Caki2 (cell line): ENCODE results near the gene ACADL. TPM values are rescaled to one million over a fixed set of nuclear protein-coding genes. Genes with fewer than 3 reads are reported as not detected.
A peak's percentile ranks its signal among the peaks of the same experiment; 100 is the strongest.

ENCODE experiments used
- DNase-seq: peaks from one replicate; pipeline ENCODE4 v3.0.0-alpha.2; 2015; ENCODE audit warnings: low read depth
- in situ Hi-C: cut with HindIII; loops from 2 replicates; pipeline ENCODE4 v1.10.0; 2016; ENCODE audit warnings: low sequenced_read_pairs, low pct_unique_long_range_greater_than_20kb, mixed read lengths
- total RNA-seq: library from RNA; depleted of rRNA; stranded (reverse); fragments of >200 nt; shearing (Covaris generic); gene quantifications from 2 replicates; pipeline ENCODE4 v1.2.3, GENCODE V29; 2014; ENCODE audit warnings: low replicate concordance; rRNA removed

Gene ACADL
- not detected in 2 replicates for total RNA-seq

GRCh38 chr2:210224941-210225672 is at the start of gene ACADL:
TSS of gene ACADL (minus strand) at chr2:210225447. CDS start at chr2:210225263, 184 bp downstream.
- peak; percentile 32 for DNase-seq
- in situ Hi-C loops, result no loop called here

GRCh38 chr2:210271300-210271699 is 46.1 kb upstream of the ACADL start:
- in situ Hi-C loops, result no loop called here
- DNase-seq, result no peak

- DNase-seq, result no peak
- in situ Hi-C loops, result no loop called here
Measured at GRCh38 chr2:210269148-210269547, 43.9 kb upstream of the ACADL start.

DNA sequence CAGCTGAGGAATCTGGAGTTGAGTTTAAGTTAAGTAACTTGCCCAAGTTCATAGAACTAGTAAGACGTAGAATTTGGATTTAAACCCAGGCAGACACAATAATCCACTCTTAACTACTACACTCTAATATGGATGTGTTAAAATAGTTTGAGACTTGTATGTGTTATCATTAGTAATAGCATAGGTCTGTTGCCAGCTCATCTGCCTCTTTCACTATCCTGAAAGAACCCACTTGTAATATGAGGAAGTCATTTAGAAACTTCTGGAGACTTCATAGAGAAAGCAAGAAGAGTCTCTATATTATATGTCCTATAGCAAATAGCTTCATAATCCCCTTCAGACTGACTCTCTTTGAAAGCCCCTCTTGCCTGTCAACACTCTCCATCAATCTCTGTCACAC is 43.0 kb upstream of the ACADL start:
- in situ Hi-C loops, result no loop called here
- DNase-seq, result no peak

DNA sequence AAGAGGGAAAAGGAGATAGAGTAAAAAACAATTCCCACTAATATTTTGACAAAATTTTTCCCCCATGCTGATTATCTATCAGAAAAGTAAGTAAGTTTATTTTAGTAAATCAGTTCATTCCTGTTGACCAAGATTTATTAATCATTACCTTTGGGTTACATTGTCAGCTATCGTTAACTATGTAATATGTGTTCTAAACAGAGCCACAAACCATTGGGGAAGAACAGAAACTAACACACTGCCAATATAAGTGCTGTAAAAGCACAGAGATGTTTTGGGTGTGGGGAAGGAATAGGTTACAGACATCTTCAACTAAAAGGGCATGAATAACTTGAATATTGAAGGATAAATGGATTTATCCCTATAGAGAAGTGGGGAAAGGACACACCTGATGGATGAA is 42.5 kb upstream of the ACADL start:
- in situ Hi-C loops, result no loop called here
- no peak for DNase-seq

GRCh38 chr2:210264282-210264681 is 39.0 kb upstream of the ACADL start:
- DNase-seq, result no peak
- in situ Hi-C loops, result no loop called here

GRCh38 chr2:210263841-210264240 is 38.6 kb upstream of the ACADL start:
- no peak for DNase-seq
- in situ Hi-C loops, result no loop called here

DNA sequence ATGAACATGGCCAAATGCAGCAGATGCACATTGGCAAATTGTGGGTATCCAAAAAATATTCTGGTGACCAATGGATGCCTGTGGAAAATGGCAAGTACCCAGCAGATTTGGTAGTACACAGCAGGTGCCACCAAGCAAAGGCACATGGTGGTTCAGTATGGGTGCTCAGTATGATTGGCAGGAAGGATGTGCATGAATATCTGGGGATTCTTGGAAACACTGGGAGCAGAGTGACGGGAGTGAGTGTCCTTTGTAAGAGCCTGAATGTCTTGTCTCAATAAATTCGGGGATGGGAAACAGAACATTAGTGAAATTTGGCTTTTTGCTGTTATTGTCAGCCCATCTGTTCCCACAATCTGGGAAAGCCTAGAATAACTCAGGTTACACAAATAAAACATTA is 36.8 kb upstream of the ACADL start:
- in situ Hi-C loops, result no loop called here
- DNase-seq, result no peak

GRCh38 chr2:210259687-210260086 is 34.4 kb upstream of the ACADL start:
- in situ Hi-C loops, result no loop called here

GRCh38 chr2:210252699-210253606 is 27.7 kb upstream of the ACADL start:
- in situ Hi-C loops, result no loop called here
- DNase-seq, result no peak

More at GRCh38 chr2:210259687-210260086, 34.4 kb upstream of the ACADL start:
- no peak for DNase-seq

- in situ Hi-C loops, result no loop called here
- DNase-seq, result no peak
Measured at GRCh38 chr2:210250622-210251021, 25.4 kb upstream of the ACADL start.

DNA sequence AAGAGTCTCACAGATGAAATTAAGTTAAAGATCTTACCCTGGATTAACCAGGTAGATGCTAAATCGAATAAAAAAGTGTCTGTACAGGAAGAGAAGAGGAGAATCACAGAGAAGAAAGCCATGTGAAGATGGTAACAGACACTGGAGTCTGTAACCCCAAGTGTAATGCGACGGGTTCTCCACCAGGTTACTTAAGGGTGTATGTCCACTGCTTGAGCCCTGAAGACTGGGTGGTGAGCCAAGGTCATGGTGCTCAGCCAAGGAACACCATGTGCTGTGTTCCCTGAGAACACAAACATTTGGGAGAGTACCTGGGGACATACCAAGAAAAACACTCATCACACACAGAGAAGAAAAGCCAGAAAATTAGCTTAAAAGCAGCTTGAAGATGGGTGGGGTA is 8.2 kb upstream of the ACADL start:
- in situ Hi-C loops, result no loop called here
- no peak for DNase-seq

- no peak for DNase-seq
- in situ Hi-C loops, result no loop called here
Measured at GRCh38 chr2:210230984-210231383, 5.7 kb upstream of the ACADL start.

- no peak for DNase-seq
- in situ Hi-C loops, result no loop called here
Measured at GRCh38 chr2:210230518-210230917, 5.3 kb upstream of the ACADL start.

GRCh38 chr2:210228586-210228985 is 3.3 kb upstream of the ACADL start:
- in situ Hi-C loops, result no loop called here
- DNase-seq, result no peak

GRCh38 chr2:210227290-210228088 is 2.2 kb upstream of the ACADL start:
- in situ Hi-C loops, result no loop called here
- DNase-seq, result no peak

DNA sequence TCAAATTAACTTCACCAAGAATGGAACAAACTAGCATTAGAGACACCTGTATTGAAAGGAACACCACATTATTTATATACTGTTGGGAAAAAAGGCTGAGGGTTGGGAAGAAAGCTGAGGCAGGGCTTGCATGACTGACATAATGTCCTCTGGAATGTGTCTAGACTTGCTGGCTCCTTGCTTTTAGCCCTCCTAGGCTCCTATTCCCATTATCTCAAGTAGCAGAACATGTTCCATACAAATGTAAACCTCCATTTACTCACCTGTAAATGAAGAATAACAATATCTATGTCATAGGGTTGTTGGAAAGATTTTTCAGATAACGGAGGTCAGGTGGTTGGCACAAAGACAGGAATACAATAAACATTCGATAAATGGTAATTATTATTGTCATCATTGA is 976 bp upstream of the ACADL start:
- in situ Hi-C loops, result no loop called here
- DNase-seq, result no peak

GRCh38 chr2:210224591-210224940 is 681 bp downstream of the ACADL start:
- DNase-seq, result no peak
- in situ Hi-C loops, result no loop called here

DNA sequence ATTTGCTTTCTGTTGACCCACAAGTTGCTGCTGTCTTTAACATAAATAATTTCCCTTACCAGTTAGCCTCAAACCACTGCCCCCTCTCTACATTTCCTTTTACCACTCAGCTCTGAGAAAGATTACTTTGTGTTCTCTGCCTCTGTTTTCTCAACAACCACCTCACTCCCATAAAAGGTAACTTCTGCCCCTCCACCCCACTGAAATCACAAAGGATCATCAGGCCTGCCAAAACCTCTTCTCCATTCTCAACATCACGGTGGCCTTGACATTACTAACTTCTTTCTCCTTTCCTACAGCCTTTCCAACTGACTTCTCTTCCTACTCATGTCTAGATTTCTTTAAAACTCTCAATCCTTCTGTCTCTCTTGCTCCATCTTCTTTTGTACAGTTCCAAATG is 10.1 kb downstream of the ACADL start:
- DNase-seq, result no peak
- in situ Hi-C loops, result no loop called here
